NCI-H187 (cell line): Measurements from ENCODE around the gene STK32C.
"Not testable (repeated sequence)": the region's sequence is repeated elsewhere in the genome, so short reads cannot be mapped to it uniquely, and the experiment has no call there.

Experiments
- DNase-seq, 2 experiments: peaks; one replicate each; lab custom pipeline; 2025; lab: John Stamatoyannopoulos, UW

STK32C gene

GRCh38 chr10:132337854-132338253 lies 30.1 kb upstream of the STK32C start:
- DNase-seq, result not testable (repeated sequence)

GRCh38 chr10:132336919-132337407 lies 29.2 kb upstream of the STK32C start:
- no peak for DNase-seq

- no peak for DNase-seq
These were observed 28.5 kb upstream of the STK32C start for GRCh38 chr10:132336064-132336746.

DNA sequence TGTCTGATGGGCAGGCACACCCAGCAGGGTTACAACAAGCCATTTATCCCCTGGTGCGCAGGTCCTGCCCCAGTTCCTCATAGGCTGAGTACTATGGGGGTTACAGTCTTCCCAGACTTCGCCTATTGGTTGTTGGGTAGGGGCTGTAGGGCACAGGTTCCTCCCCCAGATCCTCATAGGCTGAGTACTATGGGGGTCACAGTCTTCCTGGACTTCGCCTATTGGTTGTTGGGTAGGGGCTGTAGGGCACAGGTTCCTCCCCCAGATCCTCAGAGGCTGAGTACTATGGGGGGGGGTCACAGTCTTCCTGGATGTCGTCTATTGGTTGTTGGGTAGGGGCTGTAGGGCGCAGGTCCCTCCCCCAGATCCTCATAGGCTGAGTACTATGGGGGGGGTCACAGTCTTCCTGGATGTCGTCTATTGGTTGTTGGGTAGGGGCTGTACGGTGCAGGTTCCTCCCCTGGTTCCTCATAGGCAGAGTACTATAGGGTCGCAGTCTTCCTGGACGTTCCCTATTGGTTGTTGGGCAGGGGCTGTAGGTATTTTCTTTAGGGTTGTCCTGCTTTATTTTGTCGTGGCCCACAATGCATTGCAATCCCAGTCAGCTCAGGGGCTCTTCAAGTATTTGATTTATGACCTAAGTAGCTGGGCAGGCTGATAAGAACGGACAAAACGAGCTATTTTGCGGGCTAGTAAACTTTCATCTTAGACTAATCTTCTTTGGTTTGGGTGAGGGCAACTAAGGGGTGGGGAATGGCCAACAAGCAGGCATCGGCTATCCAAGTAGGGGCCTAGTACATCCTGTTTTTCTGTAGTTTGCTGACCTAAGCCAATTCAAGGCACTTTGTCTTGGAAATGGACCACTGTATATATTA lies 27.7 kb upstream of the STK32C start:
- DNase-seq, result no peak

DNA sequence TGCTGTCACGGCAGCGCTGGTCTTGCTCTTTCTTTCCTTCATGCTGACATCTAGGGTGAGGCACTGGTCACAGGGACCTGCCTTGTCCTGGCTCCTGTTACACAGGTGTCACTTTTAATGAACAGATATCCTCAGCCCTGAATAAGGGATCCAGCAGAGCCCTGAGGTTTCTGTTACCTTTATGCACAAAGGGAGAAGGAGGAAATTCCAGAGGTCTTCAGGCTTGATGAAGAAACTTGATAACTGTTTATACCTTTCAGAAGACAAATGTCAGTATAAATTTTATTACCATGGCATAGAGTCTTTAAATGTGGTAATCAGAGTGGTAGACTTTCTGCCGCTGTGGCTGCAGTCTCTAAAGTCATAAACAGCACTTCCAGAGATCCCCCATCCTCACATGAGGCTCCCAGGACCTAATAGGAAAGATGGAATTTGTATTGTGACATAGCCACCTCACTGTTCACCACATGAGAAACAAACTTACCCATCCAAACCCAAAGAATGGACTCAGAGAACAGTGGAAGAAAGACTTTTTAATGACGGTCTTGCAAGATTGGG lies 27.0 kb upstream of the STK32C start:
- no peak for DNase-seq

- no peak for DNase-seq
These were observed 25.6 kb upstream of the STK32C start for GRCh38 chr10:132333386-132333785.

DNA sequence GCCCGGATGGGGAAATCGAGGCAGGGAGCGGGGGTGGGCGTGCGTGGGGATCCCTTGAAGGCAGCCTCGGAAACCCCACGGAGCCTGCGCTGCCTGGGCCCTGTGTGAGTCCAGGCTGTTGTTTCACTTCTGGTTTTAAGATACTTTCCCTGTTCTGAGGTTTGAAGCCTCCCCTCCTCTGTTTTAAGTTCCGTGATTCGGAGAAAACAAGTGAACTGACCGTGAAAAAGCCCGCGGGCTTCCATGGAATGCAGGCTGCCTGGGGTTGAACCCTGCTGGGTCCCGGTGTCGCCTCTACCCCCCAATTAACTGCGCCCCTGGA lies 24.6 kb upstream of the STK32C start:
- DNase-seq, result no peak

GRCh38 chr10:132331601-132332432 lies 24.1 kb upstream of the STK32C start, which contains the start of gene LRRC27:
LRRC27 (plus strand) TSS chr10:132332193; CDS start chr10:132333525, 1,332 bp downstream.
- peak; percentile 90 to 93 for DNase-seq

- DNase-seq, result no peak
These were observed 22.7 kb upstream of the STK32C start for GRCh38 chr10:132330486-132330833.

GRCh38 chr10:132329565-132330485 lies 22.1 kb upstream of the STK32C start:
- peak in 1 of 2 experiments; percentile 2 for DNase-seq

DNA sequence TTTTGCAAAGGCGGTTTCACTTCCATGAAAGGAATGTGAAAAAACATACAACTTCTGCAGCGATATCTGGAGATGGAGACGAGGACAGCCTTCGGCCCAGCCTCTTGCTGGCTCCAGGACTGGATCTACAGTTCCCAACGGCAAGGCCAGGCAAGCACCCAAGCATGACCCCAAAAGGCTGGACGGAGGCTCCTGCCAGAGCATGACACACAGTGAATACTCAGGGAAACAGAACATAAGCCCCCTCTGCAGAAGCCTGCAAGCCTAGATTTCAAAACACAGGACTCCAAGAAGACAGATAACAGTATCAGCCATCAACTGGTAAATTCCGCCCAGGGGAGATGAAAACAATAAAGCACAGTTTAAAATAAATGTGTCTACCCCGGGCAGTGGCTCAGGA lies 21.0 kb upstream of the STK32C start:
- DNase-seq, result no peak

GRCh38 chr10:132328106-132328505 lies 20.4 kb upstream of the STK32C start:
- DNase-seq, result no peak

DNA sequence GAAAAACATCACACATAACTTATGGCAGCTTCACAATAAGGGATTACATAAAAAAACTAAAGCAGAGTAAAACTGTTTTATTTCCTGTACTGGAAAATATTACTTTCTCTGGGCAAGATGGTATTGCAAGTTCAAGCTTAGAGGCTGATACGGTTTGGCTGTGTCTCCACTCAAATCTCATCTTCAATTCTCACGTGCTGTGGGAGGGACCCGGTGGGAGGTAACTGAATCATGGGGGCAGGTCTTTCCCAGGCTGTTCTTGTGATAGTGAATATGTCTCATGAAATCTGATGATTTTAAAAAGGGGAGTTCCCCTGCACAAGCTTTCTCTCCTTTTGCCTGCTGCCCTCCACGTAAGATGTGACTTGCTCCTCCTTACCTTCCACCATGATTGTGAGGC lies 19.2 kb upstream of the STK32C start:
- no peak for DNase-seq

DNA sequence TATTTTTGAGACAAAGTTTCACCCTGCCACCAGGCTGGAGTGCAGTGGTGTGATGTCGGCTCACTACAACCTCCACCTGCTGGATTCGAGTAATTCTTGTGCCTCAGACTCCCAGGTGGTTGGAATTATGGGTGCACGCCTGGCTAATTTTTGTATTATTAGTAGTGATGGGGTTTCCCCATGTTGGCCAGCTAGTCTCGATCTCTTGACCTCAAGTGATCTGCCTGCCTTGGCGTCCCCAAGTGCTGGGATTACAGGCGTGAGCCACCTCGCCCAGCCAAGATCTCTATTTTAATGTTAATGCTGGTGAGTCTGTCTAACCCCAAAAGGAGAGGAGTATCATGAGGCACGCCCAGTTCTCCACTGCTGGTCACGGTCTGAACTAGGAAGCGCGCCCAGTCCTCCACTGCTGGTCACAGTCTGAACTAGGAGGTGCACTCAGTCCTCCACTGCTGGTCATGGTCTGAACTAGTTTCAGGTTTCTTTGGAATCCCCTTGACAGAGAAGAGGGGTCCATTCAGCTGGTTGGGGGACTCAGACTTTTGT lies 18.7 kb upstream of the STK32C start:
- DNase-seq, result no peak

- DNase-seq, result no peak
These were observed 16.4 kb upstream of the STK32C start for GRCh38 chr10:132324186-132324585.

DNA sequence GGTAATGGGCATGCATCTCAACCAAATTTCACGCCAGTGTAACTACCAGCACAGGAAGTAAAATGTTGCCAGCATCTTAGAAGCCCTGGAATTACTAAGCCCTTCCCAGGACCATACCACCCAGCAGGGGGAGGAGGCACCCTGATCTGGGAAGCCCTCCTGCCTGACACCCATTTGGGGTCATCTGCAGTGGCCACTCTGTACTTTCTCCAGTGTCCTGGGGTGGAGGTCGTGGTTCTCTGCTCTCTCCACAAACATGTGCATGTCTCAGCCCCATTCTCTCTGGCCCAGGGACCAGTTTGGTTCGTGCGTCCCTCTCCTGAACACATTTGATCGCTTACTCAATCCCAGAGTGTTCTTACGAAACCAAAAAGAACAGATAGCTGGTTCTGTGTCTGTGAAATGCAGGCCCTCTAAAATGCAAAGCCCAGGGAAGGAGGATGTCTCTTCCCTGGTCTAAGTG lies 14.9 kb upstream of the STK32C start:
- DNase-seq, result no peak

DNA sequence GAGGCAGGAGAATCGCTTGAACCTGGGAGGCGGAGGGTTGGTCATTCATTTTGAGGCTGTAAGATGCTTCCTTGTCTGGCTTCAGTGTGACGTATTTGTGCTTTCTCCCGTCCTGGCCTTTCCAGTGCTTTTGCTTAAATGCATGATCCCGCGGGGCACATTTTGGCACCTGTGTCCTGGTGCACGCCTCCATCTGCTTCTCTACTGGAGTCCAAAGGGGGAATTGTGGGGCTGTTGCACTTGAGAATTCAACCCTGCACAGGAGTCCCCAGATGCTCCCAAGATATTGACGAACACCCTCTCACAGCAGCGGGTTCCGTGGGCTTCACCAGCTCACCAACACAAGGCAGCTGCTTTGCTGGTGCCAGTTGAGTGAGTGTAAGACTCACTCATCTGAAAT lies 14.0 kb upstream of the STK32C start:
- no peak for DNase-seq

- no peak for DNase-seq
These were observed 13.1 kb upstream of the STK32C start for GRCh38 chr10:132320654-132321469.

DNA sequence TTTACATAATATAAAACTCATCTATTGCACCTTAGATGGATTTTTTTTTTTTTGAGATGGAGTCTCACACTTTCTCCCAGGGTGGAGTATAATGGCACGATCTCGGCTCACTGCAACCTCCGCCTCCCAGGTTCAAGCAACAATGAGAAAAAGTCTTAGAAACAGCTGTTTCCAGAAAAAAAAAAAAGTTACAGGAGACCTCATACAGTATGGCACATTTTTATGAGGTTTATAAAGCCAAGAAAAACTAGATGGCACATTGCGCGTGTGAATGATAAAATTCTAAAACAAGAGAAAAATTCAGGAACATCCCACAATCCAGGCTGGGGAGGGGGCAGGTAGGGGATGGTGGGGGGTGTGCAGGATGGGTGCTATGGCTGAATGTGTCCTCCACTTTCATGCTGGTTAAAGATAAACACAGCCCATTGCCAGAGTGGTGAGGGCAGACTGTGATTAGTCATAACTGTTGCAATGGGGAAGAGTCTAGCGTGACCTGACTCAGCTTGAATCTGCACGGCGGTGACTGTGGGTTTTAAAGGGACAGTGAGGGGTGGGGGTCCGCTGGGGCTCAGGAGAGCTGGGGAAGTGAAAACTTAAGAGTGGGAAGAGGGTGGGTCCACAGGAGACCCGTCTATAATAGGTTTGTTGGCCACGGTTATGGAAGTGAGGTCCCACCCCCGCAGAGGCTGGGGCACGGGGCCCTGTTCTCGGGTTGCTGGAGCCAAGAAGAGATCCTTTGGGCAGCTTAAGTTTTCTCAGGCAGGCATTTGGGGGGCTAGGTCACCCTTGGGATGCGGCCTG lies 12.3 kb upstream of the STK32C start:
- no peak for DNase-seq
